ENCODE results near the gene OR1F1. TPM values are rescaled to one million over a fixed set of nuclear protein-coding genes. Genes with fewer than 3 reads are reported as not detected.

The OR1F1 gene
- total and polyA plus RNA-seq, 2 of the 8 experiments (the other 6 are each of a cell fraction or from before 2014, with no cell fraction given): 0.52 to 1.2 TPM

DNA sequence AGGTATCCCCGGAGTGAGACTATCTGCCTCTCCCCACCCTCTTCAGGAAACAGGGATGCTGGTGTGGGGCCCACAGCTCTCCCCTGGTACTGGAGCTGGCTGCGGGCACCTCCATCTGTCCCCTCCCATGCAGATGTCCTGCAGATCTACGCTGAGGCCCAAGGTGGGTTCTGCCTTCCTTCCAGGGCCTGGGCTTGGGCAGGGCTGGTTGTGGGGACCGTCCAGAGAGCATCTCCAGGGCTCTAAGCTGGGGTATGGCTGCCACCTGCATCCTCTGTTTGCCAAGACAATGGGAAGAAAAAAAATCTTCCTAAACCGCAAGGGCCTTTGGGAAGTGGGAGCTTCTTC lies 40.3 kb upstream of the OR1F1 start (continued):
- TF ChIP-seq, protein P1, sequence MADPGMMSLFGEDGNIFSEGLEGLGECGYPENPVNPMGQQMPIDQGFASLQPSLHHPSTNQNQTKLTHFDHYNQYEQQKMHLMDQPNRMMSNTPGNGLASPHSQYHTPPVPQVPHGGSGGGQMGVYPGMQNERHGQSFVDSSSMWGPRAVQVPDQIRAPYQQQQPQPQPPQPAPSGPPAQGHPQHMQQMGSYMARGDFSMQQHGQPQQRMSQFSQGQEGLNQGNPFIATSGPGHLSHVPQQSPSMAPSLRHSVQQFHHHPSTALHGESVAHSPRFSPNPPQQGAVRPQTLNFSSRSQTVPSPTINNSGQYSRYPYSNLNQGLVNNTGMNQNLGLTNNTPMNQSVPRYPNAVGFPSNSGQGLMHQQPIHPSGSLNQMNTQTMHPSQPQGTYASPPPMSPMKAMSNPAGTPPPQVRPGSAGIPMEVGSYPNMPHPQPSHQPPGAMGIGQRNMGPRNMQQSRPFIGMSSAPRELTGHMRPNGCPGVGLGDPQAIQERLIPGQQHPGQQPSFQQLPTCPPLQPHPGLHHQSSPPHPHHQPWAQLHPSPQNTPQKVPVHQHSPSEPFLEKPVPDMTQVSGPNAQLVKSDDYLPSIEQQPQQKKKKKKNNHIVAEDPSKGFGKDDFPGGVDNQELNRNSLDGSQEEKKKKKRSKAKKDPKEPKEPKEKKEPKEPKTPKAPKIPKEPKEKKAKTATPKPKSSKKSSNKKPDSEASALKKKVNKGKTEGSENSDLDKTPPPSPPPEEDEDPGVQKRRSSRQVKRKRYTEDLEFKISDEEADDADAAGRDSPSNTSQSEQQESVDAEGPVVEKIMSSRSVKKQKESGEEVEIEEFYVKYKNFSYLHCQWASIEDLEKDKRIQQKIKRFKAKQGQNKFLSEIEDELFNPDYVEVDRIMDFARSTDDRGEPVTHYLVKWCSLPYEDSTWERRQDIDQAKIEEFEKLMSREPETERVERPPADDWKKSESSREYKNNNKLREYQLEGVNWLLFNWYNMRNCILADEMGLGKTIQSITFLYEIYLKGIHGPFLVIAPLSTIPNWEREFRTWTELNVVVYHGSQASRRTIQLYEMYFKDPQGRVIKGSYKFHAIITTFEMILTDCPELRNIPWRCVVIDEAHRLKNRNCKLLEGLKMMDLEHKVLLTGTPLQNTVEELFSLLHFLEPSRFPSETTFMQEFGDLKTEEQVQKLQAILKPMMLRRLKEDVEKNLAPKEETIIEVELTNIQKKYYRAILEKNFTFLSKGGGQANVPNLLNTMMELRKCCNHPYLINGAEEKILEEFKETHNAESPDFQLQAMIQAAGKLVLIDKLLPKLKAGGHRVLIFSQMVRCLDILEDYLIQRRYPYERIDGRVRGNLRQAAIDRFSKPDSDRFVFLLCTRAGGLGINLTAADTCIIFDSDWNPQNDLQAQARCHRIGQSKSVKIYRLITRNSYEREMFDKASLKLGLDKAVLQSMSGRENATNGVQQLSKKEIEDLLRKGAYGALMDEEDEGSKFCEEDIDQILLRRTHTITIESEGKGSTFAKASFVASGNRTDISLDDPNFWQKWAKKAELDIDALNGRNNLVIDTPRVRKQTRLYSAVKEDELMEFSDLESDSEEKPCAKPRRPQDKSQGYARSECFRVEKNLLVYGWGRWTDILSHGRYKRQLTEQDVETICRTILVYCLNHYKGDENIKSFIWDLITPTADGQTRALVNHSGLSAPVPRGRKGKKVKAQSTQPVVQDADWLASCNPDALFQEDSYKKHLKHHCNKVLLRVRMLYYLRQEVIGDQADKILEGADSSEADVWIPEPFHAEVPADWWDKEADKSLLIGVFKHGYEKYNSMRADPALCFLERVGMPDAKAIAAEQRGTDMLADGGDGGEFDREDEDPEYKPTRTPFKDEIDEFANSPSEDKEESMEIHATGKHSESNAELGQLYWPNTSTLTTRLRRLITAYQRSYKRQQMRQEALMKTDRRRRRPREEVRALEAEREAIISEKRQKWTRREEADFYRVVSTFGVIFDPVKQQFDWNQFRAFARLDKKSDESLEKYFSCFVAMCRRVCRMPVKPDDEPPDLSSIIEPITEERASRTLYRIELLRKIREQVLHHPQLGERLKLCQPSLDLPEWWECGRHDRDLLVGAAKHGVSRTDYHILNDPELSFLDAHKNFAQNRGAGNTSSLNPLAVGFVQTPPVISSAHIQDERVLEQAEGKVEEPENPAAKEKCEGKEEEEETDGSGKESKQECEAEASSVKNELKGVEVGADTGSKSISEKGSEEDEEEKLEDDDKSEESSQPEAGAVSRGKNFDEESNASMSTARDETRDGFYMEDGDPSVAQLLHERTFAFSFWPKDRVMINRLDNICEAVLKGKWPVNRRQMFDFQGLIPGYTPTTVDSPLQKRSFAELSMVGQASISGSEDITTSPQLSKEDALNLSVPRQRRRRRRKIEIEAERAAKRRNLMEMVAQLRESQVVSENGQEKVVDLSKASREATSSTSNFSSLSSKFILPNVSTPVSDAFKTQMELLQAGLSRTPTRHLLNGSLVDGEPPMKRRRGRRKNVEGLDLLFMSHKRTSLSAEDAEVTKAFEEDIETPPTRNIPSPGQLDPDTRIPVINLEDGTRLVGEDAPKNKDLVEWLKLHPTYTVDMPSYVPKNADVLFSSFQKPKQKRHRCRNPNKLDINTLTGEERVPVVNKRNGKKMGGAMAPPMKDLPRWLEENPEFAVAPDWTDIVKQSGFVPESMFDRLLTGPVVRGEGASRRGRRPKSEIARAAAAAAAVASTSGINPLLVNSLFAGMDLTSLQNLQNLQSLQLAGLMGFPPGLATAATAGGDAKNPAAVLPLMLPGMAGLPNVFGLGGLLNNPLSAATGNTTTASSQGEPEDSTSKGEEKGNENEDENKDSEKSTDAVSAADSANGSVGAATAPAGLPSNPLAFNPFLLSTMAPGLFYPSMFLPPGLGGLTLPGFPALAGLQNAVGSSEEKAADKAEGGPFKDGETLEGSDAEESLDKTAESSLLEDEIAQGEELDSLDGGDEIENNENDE (IDR thresholded peaks at IDR 0.05; ENCODE audit: insufficient replicate concordance, low read length): no peak
- no peak for TF ChIP-seq CTBP2 (IDR thresholded peaks at IDR 0.05; ENCODE audit: borderline replicate concordance, insufficient read depth, insufficient read length, low read length)
